Kidney epithelial cell (primary cell): Measurements from ENCODE around the gene PI4KA. TPM values are rescaled to one million over a fixed set of nuclear protein-coding genes. Genes with fewer than 3 reads are reported as not detected.

Experiments
- DNase-seq: peaks from one replicate; pipeline ENCODE4 v3.0.0-alpha.2; 2010; ENCODE audit warnings: low read depth
- H3K27me3 ChIP-seq: 2 replicates; pipeline ENCODE4 v1.6.0; 2011; ENCODE audit warnings: low read length; ENCODE audit not compliant: control insufficient read depth, insufficient read depth
- H3K36me3 ChIP-seq: 2 replicates; pipeline ENCODE4 v1.5.1; 2011; ENCODE audit warnings: low read length; ENCODE audit not compliant: control insufficient read depth, insufficient read depth
- H3K4me3 ChIP-seq: 2 replicates; pipeline ENCODE4 v1.5.1; 2011; ENCODE audit warnings: low read depth, mild to moderate bottlenecking, control low read depth, low read length
- CTCF ChIP-seq: IDR thresholded peaks from 2 replicates; pipeline ENCODE4 v1.5.1; 2011; ENCODE audit warnings: mild to moderate bottlenecking, moderate library complexity, low read length, control low read depth, inconsistent platforms; ENCODE audit not compliant: insufficient read depth, poor library complexity, severe bottlenecking
- total RNA-seq: library from RNA; depleted of rRNA; stranded (reverse); fragments of >200 nt; gene quantifications from 2 replicates; pipeline ENCODE4 v1.2.3, GENCODE V29; 2015

Gene PI4KA
- total RNA-seq, 1 donor from 2014 or later = 50.6 TPM

- DNase-seq = no peak
- no peak for TF ChIP-seq CTCF
- H3K27me3 ChIP-seq = no peaks in the 10 kb centered on the region
- no peaks in the 10 kb centered on the region for H3K36me3 ChIP-seq
- H3K4me3 ChIP-seq = no peak overlapping the region
Measured at GRCh38 chr22:20729194-20729593, 129.4 kb downstream of the PI4KA start.

- TF ChIP-seq CTCF = no peak
- no peak for DNase-seq
- Histone ChIP-seq H3K27me3 (no peaks in the 10 kb centered on the region), H3K36me3 (no peaks in the 10 kb centered on the region), H3K4me3 (no peak overlapping the region)
Measured at GRCh38 chr22:20728523-20729190, 130.0 kb downstream of the PI4KA start.

- Histone ChIP-seq H3K27me3 (no peaks in the 10 kb centered on the region), H3K4me3 (no peak overlapping the region), H3K36me3 (no peaks in the 10 kb centered on the region)
- no peak for DNase-seq
- no peak for TF ChIP-seq CTCF
Measured at GRCh38 chr22:20727118-20728015, 131.2 kb downstream of the PI4KA start.

- Histone ChIP-seq H3K27me3 (no peaks in the 10 kb centered on the region), H3K36me3 (no peaks in the 10 kb centered on the region), H3K4me3 (no peak overlapping the region)
- no peak for DNase-seq
- TF ChIP-seq CTCF = no peak
Measured at GRCh38 chr22:20725987-20726558, 132.5 kb downstream of the PI4KA start.

- Histone ChIP-seq H3K36me3 (no peaks in the 10 kb centered on the region), H3K27me3 (no peaks in the 10 kb centered on the region), H3K4me3 (no peak overlapping the region)
- DNase-seq = no peak
- TF ChIP-seq CTCF = no peak
Measured at GRCh38 chr22:20724676-20725454, 133.7 kb downstream of the PI4KA start.
